ENCODE data around the gene FRAS1.
"Not testable (repeated sequence)": the region's sequence is repeated elsewhere in the genome, so short reads cannot be mapped to it uniquely, and the experiment has no call there.

The FRAS1 gene

DNA sequence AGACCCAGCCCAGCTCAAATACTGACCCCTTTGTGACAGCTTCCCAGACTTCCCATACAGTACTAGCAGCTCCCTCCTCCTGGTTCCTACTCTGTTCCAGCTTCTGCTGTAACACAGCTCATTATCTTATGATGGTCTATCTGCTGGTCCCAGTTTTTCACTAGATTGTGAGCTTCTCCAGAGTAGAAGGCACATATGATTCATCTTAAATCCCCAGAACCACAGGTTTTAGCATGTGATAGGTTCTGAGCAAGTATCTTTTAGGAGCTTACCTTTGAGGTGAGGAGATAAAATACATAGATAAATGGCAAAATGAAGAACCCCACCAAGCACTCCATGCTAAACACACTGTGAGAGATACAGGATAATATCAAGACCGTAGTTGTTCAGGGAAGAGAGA, 466.9 kb downstream of the FRAS1 start:
- DNase-seq = no peak

- no peak for DNase-seq
These were observed 468.4 kb downstream of the FRAS1 start for GRCh38 chr4:78525559-78525958.

DNA sequence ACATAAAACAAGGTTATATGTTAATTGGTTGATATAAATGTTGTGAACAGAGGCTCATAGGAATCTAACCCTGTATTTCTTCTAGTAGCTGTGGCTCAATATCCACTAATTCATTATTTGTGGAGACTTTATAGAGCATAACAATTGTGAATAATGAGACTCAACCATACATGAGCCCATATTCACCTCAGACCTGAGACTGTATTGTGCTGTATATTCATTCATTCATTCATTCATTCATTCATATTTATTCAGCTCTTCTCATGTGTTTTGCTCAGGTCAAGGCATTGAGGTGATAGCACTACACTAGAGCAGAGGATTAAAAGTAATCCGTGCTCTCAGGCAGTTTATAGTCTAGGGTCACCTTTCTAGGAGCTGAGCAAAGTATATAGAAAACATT, 470.0 kb downstream of the FRAS1 start:
- DNase-seq = no peak

- no peak for DNase-seq
These were observed 470.4 kb downstream of the FRAS1 start for GRCh38 chr4:78527555-78527954.

DNA sequence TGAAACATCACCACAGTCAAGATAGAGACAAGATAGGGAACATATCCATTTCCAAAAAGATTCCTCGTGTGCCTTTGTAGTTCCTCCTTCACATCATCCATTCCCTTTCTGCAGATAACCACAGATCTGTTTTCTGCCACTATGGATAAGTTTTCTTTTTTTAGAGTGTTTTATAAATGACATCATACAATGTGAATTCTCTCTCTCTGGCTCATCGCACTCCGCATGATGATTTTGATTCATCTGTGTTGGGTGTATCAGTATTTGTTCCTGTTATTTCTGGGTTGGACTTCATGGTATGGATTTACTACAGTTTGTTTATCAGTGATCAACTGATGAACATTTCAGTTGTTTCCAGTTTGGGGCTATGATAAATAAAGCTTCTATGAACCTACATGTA, 471.2 kb downstream of the FRAS1 start:
- no peak for DNase-seq

DNA sequence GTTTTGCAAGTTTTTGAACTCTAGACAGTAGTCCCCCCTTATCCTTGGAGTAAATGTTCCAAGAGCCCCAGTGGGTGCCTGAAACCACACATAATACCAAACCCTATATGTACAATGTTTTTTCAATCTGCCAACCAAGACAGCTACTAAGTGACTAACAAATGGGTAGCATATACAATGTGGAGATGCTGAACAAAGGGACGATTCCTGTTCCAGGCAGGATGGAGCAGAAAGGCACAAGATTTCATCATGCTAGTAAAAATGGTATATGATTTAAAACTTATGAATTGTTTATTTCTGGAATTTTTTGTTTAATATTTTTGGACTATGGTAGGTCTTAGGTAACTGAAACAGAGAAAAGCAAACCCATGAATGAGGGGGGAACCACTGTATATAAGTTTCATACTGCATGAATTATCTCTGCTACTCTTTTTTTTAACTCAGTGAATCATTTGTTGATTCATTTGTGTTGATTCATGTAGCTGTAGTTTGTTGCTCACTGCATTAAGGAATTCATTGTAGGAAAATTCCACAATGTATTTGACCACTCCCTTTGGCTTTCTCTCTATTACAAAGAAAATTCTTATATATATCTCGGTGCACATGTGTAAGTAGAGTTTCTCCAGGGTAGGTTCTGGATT, 472.6 kb downstream of the FRAS1 start:
- no peak for DNase-seq

DNA sequence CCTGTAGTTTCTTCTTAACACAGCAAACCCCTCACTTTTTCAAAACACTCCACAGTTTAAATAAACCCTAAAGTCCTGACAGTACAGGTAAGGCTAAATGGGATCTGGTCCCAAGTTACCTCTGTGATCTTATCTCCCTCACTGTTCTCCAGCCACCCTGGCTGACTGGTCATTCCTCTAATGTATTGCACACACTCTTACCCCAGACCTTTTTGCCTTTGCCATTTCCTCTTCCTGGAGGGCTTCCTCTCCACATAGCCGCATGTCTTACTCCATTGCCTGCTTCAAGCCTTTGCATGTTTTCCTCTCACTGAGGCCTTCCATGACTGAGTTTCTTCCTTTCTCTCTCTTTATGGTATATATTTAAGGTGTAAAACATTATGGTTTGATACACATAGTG, 474.9 kb downstream of the FRAS1 start:
- DNase-seq = no peak

GRCh38 chr4:78533854-78534253, 476.7 kb downstream of the FRAS1 start:
- no peak for DNase-seq

DNA sequence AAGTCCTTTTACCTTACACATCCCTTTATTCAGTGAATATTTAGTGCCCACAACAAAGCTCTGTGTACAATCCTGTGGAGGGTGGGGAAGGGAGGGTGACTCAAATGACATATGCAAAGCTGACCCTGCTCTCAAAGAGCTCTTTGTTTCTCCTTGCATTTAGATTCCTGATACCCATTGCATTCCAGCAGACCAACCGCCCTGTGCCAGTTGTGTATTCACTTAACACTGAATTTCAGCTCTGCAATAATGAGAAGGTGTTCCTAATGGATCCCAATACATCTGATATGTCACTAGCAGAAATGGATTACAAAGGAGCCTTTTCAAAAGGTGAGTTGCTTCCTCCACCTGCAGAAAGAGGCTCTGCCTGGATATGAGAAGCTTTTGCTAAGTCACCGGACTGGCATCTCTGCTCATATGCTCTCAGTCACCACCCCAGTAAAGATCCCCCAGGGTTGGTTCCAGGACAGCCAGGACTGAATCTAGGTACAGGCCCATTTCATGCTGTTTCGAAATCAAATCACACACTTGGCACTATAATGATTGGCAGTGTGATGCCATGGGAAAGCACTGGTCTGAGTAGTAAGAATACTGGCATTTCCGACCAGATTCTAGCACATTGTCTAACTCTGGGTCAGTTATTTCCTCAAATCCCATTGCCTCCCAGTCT, 477.3 kb downstream of the FRAS1 start:
- DNase-seq = no peak

DNA sequence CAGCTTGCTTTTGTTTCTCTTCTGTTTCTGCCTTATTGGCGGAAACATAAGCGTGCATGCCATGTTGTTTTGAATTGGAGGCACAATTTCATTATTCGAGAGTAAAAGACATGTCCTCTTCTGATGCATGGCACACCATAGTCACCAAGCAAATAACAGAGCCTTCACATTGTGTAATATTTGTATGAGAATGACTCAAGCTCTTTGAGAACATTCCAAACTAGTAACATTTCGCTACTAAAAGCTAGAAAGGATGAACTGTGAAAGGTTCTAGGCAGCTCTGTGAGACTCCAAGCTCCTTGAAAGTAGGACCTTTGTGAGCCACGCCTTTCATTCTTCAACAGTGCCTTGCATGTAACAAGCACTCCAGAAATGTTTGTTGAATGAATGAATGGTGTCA, 485.2 kb downstream of the FRAS1 start:
- no peak for DNase-seq

DNA sequence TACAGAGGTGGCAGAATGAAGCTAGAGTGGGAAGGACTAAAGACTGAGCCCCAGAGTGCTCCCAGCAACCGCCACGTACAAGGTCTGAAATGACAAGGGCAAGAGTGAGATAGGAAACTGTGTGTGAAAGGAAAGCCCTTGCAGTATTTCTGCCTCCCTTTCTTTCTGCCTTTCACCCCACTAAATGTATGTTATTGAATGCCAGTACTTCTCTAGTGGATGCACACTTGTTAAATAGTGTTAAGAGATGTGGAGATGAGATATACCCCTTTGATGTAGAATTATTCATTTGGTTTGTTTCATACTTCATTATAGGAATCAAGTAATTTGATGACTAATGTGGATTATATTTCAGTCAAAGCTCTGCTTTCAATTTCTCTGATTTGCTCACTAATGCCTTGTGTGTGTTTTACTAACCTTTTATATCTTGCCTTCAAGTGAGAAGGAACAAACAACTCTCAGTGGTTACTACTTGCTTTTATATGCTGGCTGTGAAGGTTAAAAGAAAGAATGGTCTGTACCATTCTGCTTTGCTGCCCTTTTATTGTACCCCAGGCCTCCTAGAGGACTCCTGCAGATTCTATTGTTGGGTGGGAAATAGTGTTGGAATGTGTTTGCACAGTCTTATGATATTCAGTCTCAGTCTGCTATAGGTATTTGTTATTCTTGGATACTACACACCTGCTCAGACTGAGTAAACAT, 486.5 kb downstream of the FRAS1 start:
- DNase-seq = no peak

GRCh38 chr4:78544678-78545077, 487.6 kb downstream of the FRAS1 start:
- DNase-seq = no peak

GRCh38 chr4:78545275-78546246, 488.4 kb downstream of the FRAS1 start:
- no peak for DNase-seq

DNA sequence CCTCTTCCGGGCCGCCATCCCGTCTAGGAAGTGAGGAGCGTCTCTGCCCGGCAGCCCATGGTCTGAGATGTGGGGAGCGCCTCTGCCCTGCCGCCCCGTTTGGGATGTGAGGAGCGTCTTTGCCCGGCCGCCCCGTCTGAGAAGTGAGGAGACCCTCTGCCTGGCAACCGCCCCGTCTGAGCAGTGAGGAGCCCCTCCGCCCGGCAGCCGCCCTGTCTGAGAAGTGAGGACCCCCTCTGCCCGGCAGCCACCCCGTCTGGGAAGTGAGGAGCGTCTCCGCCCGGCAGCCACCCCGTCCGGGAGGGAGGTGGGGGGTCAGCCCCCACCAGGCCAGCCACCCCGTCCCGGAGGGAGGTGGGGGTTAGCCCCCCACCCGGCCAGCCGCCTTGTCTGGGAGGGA, 490.8 kb downstream of the FRAS1 start:
- DNase-seq = not testable (repeated sequence)

- not testable (repeated sequence) for DNase-seq
These were observed 491.8 kb downstream of the FRAS1 start for GRCh38 chr4:78548889-78549288.

DNA sequence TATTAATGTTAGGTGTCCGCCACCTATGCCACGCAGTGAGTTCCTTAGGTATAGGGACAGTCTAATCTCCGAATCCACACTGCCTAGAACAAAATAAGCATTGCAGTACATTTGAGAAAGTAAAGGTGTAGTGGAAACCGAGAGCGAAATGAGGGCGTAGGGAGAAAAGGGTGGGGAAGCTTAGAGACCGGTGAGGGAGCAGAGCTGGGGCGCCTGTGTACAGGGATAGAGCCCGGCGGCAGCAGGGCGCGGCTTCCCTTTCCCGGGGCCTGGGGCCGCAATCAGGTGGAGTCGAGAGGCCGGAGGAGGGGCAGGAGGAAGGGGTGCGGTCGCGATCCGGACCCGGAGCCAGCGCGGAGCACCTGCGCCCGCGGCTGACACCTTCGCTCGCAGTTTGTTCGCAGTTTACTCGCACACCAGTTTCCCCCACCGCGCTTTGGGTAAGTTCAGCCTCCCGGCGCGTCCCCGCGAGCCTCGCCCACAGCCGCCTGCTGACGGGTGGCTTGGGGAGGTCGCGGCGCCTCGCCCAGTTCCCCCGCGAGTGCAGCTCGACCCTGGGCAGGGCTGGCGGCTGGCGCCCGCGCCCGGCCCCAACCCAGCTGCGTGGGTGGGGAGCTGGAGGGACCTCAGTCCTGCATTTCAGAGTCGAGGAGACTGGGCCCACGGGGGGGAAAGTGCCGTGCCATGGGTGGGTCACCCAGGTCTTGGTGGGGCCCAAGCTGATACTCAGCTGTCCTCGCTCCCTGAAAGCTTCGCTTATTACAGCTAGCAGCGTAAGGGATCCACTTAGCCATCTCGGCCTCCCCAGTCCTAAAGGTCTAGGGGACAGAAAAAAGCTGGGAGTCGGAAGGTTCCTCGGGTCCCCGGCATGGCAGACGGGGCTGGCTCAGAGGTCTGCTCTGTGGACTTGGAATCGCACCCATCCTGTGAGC, 494.6 kb downstream of the FRAS1 start, which contains the start of gene ANXA3:
Gene ANXA3 (plus strand): TSS at position 351 of the 932 bp plus-strand sequence. CDS start 2,704 bp downstream, outside the sequence.
- no peak for DNase-seq

DNA sequence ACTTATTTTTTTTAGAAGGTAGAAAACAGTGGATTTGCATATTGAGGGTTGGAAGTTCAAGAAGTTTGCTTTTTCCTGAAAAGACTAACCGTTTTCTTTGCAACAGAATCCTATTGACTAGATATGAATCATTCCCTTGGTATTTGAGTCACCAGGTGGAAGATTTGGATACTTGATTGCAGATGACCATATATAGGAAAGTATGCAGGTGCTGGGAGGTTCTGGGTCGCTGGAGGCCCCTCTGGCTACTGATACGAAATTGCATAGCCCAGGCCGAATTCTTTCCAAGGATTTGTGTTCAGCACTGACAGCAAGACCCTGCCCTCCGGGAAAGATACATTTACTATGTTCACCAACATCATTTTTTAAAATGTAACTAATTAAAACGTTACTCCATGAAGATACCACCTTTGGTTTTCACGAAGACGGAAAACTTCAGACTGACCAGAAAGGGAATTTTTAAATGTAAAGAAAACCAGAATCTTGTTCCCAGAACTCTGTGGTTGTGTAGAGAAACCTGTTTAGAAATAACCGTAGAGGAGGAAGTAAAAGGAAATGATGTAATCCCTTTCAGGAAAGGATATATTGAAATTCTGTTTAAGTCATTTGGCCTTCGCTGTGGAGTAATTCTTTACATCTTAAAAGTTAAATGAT, 495.4 kb downstream of the FRAS1 start:
- no peak for DNase-seq

DNA sequence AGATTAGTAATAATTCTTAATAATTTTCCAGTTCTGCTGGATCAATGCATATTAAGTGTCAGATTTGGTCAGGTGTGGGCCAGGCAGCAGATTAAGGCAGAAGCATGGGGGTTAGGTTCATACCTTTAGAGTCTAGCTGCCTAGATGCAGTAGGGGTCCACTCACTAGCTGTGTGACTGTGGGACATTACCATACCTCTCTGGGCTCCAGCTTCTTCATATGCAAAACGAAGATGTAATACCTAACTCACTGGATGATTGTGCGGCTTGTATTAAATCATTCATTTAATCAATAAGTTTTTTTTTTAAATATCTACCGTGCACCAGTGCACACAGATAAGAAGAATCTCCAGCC, 495.9 kb downstream of the FRAS1 start:
- no peak for DNase-seq

- no peak for DNase-seq
These were observed 496.5 kb downstream of the FRAS1 start for GRCh38 chr4:78553529-78554060.

GRCh38 chr4:78556665-78557064, 499.5 kb downstream of the FRAS1 start:
- no peak for DNase-seq

GRCh38 chr4:78557841-78558240, 500.7 kb downstream of the FRAS1 start:
- DNase-seq = no peak
